GM12873 (cell line): ENCODE results near the gene HTT.

ENCODE experiments used
- TF ChIP-seq, protein P1 (sequence below): IDR thresholded peaks from 2 replicates; pipeline ENCODE4 v1.5.1; 2012; ENCODE audit warnings: low read depth, mild to moderate bottlenecking, moderate library complexity, low read length, control low read depth; ENCODE audit not compliant: insufficient read depth; ENCODE audit errors: missing control alignments

HTT gene

GRCh38 chr4:3256230-3257102, 182.0 kb downstream of the HTT start:
- TF ChIP-seq, protein P1, sequence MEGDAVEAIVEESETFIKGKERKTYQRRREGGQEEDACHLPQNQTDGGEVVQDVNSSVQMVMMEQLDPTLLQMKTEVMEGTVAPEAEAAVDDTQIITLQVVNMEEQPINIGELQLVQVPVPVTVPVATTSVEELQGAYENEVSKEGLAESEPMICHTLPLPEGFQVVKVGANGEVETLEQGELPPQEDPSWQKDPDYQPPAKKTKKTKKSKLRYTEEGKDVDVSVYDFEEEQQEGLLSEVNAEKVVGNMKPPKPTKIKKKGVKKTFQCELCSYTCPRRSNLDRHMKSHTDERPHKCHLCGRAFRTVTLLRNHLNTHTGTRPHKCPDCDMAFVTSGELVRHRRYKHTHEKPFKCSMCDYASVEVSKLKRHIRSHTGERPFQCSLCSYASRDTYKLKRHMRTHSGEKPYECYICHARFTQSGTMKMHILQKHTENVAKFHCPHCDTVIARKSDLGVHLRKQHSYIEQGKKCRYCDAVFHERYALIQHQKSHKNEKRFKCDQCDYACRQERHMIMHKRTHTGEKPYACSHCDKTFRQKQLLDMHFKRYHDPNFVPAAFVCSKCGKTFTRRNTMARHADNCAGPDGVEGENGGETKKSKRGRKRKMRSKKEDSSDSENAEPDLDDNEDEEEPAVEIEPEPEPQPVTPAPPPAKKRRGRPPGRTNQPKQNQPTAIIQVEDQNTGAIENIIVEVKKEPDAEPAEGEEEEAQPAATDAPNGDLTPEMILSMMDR, result no peak

DNA sequence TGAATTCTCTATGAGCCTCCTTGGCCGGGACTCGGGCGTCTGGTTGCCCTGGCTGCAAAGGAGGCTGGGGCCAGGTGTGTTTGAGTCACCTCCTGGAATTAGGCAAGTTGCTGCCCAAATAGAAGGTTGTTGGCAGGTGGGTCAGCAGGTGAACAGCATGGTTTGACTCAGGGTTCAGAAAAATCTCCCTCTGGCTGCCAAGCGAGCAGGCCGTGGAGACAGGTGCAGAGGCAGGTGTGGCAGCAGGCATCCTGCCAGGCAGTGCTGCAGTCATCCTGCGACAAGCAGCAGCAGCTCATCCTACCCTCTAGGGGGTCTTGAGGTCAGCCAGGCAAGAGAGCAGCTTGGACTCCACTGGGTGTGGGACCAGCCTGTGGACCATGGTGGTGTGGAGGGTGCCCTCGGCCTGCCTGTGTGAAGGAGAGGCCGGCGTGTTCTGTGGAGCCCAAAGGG, 182.6 kb downstream of the HTT start:
- TF ChIP-seq, protein P1, result no peak

DNA sequence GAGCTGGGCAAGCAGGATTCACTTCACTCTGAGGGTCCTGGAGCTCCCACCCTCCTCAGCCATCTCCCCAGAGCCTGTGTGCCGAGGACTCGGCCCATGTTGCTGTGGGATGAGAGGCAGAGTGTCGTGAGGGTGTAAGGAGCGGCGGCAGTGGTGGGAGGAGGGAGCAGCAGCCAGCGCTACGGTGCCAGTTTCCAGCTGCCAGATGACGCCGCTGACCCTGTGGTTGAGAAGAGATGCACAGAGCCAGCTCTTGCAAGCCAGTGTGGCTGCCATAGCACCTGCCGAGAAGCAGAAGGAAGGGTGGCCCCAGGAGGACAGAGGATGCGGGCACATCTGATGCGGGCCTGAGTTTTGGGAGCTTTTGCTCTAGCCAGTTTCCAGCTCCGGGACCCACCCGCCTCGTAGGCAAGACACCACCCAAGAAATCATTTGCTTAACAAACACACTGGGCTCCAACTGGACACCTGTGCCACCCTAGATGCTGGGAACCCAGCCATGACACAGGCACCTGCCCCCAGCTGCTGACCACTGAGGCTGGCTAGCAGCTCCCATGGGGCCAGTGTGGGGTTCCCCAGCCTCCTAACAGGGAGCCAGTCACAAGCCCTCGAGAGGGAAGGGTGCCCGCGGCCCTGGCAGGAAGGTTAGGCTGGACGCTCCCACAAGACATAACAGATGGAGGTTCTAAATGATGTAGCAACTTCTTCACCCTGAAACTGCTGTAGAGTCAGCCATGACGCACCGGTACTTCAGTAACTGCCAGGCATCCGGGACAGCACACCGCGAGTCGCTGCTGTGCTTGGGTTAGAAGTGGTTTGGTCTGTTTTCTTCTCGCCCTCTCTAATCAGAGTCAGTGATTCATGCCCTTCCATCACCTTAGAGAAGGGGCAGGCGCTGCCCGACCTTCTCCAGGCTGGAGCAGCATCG, 183.3 kb downstream of the HTT start:
- TF ChIP-seq, protein P1, result no peak

- TF ChIP-seq, protein P1, result no peak
Measured at GRCh38 chr4:3261411-3262207, 187.1 kb downstream of the HTT start.

DNA sequence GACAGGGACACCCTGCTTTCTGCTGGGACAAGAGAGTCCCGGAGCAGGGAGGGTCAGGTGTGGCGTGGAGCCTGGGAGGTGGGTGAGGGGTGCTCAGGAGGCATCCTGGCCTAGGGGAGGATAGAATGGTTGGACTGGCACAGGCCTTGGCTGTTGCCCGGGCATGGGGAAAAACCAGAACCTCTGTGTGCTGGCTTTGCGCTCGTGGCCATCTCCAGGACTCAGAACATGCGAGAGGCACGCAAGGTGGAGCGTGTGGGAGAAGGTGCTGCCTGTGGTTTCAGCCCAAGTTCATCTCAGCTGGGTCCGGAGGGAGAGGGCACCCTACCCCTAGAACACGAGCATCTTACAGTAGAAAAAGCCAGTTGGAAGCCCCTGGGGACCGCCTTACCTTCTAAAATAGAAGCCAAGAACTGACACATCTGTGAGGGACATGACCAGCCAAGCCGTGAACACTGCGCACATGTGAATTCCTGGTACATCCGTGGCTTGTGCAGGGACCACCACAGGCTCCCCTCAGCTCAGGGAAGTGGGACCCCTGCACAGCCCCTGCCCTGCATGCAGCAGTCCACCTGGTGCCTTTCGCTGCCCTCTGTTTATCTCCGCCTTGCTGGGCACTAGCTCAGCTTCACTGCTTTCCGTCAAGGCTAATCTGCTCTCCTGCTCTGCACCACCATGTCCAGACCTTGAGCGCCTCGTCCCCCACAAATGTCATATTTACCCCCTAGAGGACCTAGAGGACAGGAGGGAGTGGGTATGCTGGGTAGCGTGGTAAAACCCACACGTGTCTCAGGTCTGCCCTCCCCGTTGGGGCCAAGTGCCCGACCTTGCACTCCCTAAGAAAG, 187.9 kb downstream of the HTT start:
- TF ChIP-seq, protein P1, result no peak

GRCh38 chr4:3263053-3263875, 188.8 kb downstream of the HTT start:
- TF ChIP-seq, protein P1, result no peak
